Esophagus (tissue), 2 donors: ENCODE measurements around the gene CCDC12. TPM values are rescaled to one million over a fixed set of nuclear protein-coding genes. Genes with fewer than 3 reads are reported as not detected.

Experiments used
- H3K27ac ChIP-seq, 2 donors: one replicate each; pipeline ENCODE4 v1.5.1; 2013; ENCODE audit warnings: low read depth in 2 of 2, mild to moderate bottlenecking in 2 of 2, inconsistent platforms in 1 of 2, low read length in 1 of 2, moderate library complexity in 1 of 2
- H3K27me3 ChIP-seq, 2 donors: one replicate each; pipeline ENCODE4 v1.6.1; 2013; ENCODE audit warnings: low read length in 2 of 2, control low read depth in 1 of 2, mild to moderate bottlenecking in 1 of 2; ENCODE audit not compliant: insufficient read depth in 2 of 2, control insufficient read depth in 1 of 2
- H3K36me3 ChIP-seq, 2 donors: one replicate each; pipeline ENCODE4 v1.6.1; 2013; ENCODE audit warnings: low read length in 1 of 2; ENCODE audit not compliant: control insufficient read depth in 2 of 2, insufficient read depth in 2 of 2
- H3K4me1 ChIP-seq, 2 donors: one replicate each; pipeline ENCODE4 v1.6.1; 2013; ENCODE audit warnings: low read length in 1 of 2; ENCODE audit not compliant: control insufficient read depth in 2 of 2, insufficient read depth in 2 of 2
- H3K4me3 ChIP-seq, 2 donors: one replicate each; pipeline ENCODE4 v1.5.1; 2013; ENCODE audit warnings: low read length in 2 of 2, mild to moderate bottlenecking in 2 of 2, low read depth in 1 of 2, moderate library complexity in 1 of 2
- H3K9me3 ChIP-seq, 2 donors: one replicate each; pipeline ENCODE4 v1.6.1; 2013; ENCODE audit warnings: mild to moderate bottlenecking in 2 of 2, low read depth in 1 of 2, low read length in 1 of 2, moderate library complexity in 1 of 2; ENCODE audit not compliant: control insufficient read depth in 2 of 2, insufficient read depth in 1 of 2
- WGBS, 2 donors: extraction: QIAGEN DNeasy Blood & Tissue Kit; methylation state at CpG; one replicate each; pipeline ENCODE4 v1.1.7; 2013; 5-methylcytosine and 5-hydroxymethylcytosine counted together
- polyA plus RNA-seq, 2 donors: library from polyadenylated mRNA; stranded (reverse); fragments of 200-250 nt; gene quantifications; one replicate each; pipeline ENCODE4 v1.2.3, GENCODE V29; 2013
- donor health status: healthy with polysubstance abuse.
- donor health status: Bipolar disorder and iron deficiency.

CCDC12 gene
- polyA plus RNA-seq, 2 donors, result 82.5 to 90.1 TPM

- no peaks in the 10 kb centered on the region for H3K27me3 ChIP-seq
- peaks cover 0 to 11% of the 10 kb centered on the region in 2 donors for H3K4me1 ChIP-seq
- 94 to 95% methylated on average over 13 of the region's 13 CpGs for WGBS, 2 donors
- no peaks in the 10 kb centered on the region for H3K9me3 ChIP-seq
- H3K4me3 ChIP-seq, result no peak overlapping the region
- no peak overlapping the region for H3K27ac ChIP-seq
- peaks cover 0 to 59% of the 10 kb centered on the region in 2 donors for H3K36me3 ChIP-seq
These were observed 31.8 kb upstream of the CCDC12 start for GRCh38 chr3:47008234-47008796.

GRCh38 chr3:47007482-47008233 lies 31.1 kb upstream of the CCDC12 start:
- Histone ChIP-seq H3K4me1 (peaks cover 0 to 11% of the 10 kb centered on the region in 2 donors), H3K27me3 (no peaks in the 10 kb centered on the region), H3K36me3 (peaks cover 4 to 62% of the 10 kb centered on the region in 2 donors), H3K27ac (no peak overlapping the region), H3K4me3 (no peak overlapping the region), H3K9me3 (no peaks in the 10 kb centered on the region)
- WGBS, 2 donors, result 90% methylated on average over 16 of the region's 16 CpGs

GRCh38 chr3:47007001-47007400 lies 30.5 kb upstream of the CCDC12 start:
- peaks cover 7 to 66% of the 10 kb centered on the region in 2 donors for H3K36me3 ChIP-seq
- WGBS, 2 donors, result 84 to 90% methylated on average over 3 of the region's 3 CpGs
- H3K27me3 ChIP-seq, result no peaks in the 10 kb centered on the region
- peaks cover 0 to 11% of the 10 kb centered on the region in 2 donors for H3K4me1 ChIP-seq
- no peak overlapping the region for H3K27ac ChIP-seq
- no peak overlapping the region for H3K4me3 ChIP-seq
- H3K9me3 ChIP-seq, result no peaks in the 10 kb centered on the region

- Histone ChIP-seq H3K27ac (no peak overlapping the region), H3K9me3 (no peaks in the 10 kb centered on the region), H3K36me3 (peaks cover 11 to 74% of the 10 kb centered on the region in 2 donors), H3K4me3 (no peak overlapping the region), H3K4me1 (peaks cover 0 to 18% of the 10 kb centered on the region in 2 donors), H3K27me3 (no peaks in the 10 kb centered on the region)
- WGBS, 2 donors, result 87 to 91% methylated on average over 9 of the region's 9 CpGs
These were observed 29.7 kb upstream of the CCDC12 start for GRCh38 chr3:47006145-47006651.

GRCh38 chr3:47005212-47006144 lies 28.9 kb upstream of the CCDC12 start:
- H3K36me3 ChIP-seq, result peaks cover 15 to 81% of the 10 kb centered on the region in 2 donors
- no peaks in the 10 kb centered on the region for H3K27me3 ChIP-seq
- no peak overlapping the region for H3K4me3 ChIP-seq
- no peak overlapping the region for H3K27ac ChIP-seq
- no peaks in the 10 kb centered on the region for H3K9me3 ChIP-seq
- 75 to 76% methylated on average over 32 of the region's 32 CpGs for WGBS, 2 donors
- peaks cover 0 to 18% of the 10 kb centered on the region in 2 donors for H3K4me1 ChIP-seq

- Histone ChIP-seq H3K4me1 (peaks cover 0 to 11% of the 10 kb centered on the region in 2 donors), H3K27me3 (no peaks in the 10 kb centered on the region), H3K27ac (no peak overlapping the region), H3K9me3 (no peaks in the 10 kb centered on the region), H3K4me3 (no peak overlapping the region), H3K36me3 (peaks cover 23 to 86% of the 10 kb centered on the region in 2 donors)
- 94% methylated on average over 17 of the region's 17 CpGs for WGBS, 2 donors
These were observed 28.0 kb upstream of the CCDC12 start for GRCh38 chr3:47004369-47005211.

GRCh38 chr3:47003461-47004368 lies 27.2 kb upstream of the CCDC12 start:
- H3K27me3 ChIP-seq, result no peaks in the 10 kb centered on the region
- no peaks in the 10 kb centered on the region for H3K9me3 ChIP-seq
- 93 to 95% methylated on average over 27 of the region's 27 CpGs for WGBS, 2 donors
- peaks cover 30 to 92% of the 10 kb centered on the region in 2 donors for H3K36me3 ChIP-seq
- H3K27ac ChIP-seq, result no peak overlapping the region
- H3K4me1 ChIP-seq, result peaks cover 0 to 9% of the 10 kb centered on the region in 2 donors
- H3K4me3 ChIP-seq, result no peak overlapping the region

GRCh38 chr3:47003056-47003410 lies 26.5 kb upstream of the CCDC12 start:
- Histone ChIP-seq H3K36me3 (peaks cover 30 to 92% of the 10 kb centered on the region in 2 donors), H3K9me3 (no peaks in the 10 kb centered on the region), H3K4me3 (no peak overlapping the region), H3K4me1 (peaks cover 0 to 11% of the 10 kb centered on the region in 2 donors), H3K27me3 (no peaks in the 10 kb centered on the region), H3K27ac (no peak overlapping the region)
- 94 to 95% methylated on average over 10 of the region's 10 CpGs for WGBS, 2 donors
